Heart left ventricle (tissue), 13 donors: ENCODE data around the gene CC2D1A.

Source experiments
- POLR2A ChIP-seq, 2 donors: fragments of 450-650 bp; IDR thresholded peaks; one replicate each; pipeline ENCODE4 v1.6.1; 2017; ENCODE audit warnings: antibody characterized with exemption in 2 of 2, mild to moderate bottlenecking in 2 of 2, moderate library complexity in 2 of 2
- TF ChIP-seq, protein P1 (sequence below), 12 donors: fragments of 200-600 bp; sonication (generic) in 4 of 12; IDR thresholded peaks; one replicate each; pipeline versions ENCODE4 v1.5.0 to v1.8.0; 2018 to 2022; ENCODE audit warnings: antibody characterized with exemption in 12 of 12, mild to moderate bottlenecking in 5 of 12
- donor health status: ischemic (EF 13 %, LVEDD 7.1; RV severe dilation, severe dysfunction).
- donor health status: DM: no; HTN: yes; CAD: no.
- donor health status: DM: no; HTN: no; CAD: no.
- donor health status: ischemic (EF 25% LVEDD 6.9; RV normal size, moderate dysfunction).
- donor health status: ischemic (EF 25% LVEDD 5.7; RV mildly dilated, moderate dysfunction).
- donor health status: ischemic (EF 35%, LVEDD 5.7; RV mildly dilated, moderate dysfunction).
- donor health status: nonischemic (EF 11% LVEDD 7.7; RV severe dilation, severe dysfunction).
- donor health status: DM: yes; HTN: yes; CAD: no.
- donor health status: PGD.
- donor health status: ischemic (EF 29% LVEDD 5.4; RV normal size, mild dysfunction).
- donor health status: nonischemic (EF 23%, LVEDD 6.1; RV moderate dilation, normal function).

DNA sequence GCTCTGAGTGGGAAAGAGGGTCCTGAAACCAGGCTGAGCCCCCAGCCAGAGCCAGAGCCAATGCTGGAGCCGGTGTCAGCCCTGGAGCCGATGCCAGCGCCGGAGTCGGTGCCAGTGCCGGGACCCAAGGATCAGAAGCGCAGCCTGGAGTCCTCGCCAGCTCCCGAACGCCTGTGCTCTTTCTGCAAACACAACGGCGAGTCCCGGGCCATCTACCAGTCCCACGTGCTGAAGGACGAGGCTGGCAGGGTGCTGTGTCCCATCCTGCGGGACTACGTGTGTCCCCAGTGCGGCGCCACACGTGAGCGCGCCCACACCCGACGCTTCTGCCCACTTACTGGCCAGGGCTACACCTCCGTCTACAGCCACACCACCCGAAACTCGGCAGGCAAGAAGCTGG, 28.7 kb upstream of the CC2D1A start:
- TF ChIP-seq, protein P1, sequence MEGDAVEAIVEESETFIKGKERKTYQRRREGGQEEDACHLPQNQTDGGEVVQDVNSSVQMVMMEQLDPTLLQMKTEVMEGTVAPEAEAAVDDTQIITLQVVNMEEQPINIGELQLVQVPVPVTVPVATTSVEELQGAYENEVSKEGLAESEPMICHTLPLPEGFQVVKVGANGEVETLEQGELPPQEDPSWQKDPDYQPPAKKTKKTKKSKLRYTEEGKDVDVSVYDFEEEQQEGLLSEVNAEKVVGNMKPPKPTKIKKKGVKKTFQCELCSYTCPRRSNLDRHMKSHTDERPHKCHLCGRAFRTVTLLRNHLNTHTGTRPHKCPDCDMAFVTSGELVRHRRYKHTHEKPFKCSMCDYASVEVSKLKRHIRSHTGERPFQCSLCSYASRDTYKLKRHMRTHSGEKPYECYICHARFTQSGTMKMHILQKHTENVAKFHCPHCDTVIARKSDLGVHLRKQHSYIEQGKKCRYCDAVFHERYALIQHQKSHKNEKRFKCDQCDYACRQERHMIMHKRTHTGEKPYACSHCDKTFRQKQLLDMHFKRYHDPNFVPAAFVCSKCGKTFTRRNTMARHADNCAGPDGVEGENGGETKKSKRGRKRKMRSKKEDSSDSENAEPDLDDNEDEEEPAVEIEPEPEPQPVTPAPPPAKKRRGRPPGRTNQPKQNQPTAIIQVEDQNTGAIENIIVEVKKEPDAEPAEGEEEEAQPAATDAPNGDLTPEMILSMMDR (IDR thresholded peaks at IDR 0.05) = no peak
- no peak for TF ChIP-seq POLR2A (IDR thresholded peaks at IDR 0.05)
